WTC11 (cell line): ENCODE results near the gene ZGRF1.

Experiments used
- ETV6 ChIP-seq: sonication (generic); formaldehyde crosslinking; IDR thresholded peaks from 2 replicates; pipeline ENCODE4 v1.8.1; 2022; ENCODE audit warnings: mild to moderate bottlenecking, missing genetic modification reagents
- FOXK1 ChIP-seq: sonication (generic); formaldehyde crosslinking; IDR thresholded peaks from 2 replicates; pipeline ENCODE4 v1.8.0; 2022; ENCODE audit warnings: mild to moderate bottlenecking, moderate library complexity, missing genetic modification reagents
- GRHL2 ChIP-seq: fragments of 250-450 bp; sonication (Bioruptor Pico); IDR thresholded peaks from 2 replicates; pipeline ENCODE4 v1.8.0; 2022; ENCODE audit warnings: mild to moderate bottlenecking, moderate library complexity; ENCODE audit not compliant: insufficient replicate concordance, severe bottlenecking
- HMGXB4 ChIP-seq: sonication (generic); formaldehyde crosslinking; IDR thresholded peaks from 2 replicates; pipeline ENCODE4 v1.8.1; 2023; ENCODE audit warnings: mild to moderate bottlenecking, moderate library complexity, missing genetic modification reagents
- IRF2 ChIP-seq: sonication (generic); formaldehyde crosslinking; IDR thresholded peaks from 2 replicates; pipeline ENCODE4 v1.8.0; 2022; ENCODE audit warnings: low read depth, missing genetic modification reagents, borderline replicate concordance
- NR3C1 ChIP-seq: sonication (generic); formaldehyde crosslinking; conservative IDR thresholded peaks from 2 replicates; pipeline ENCODE4 v1.8.1; 2023; ENCODE audit warnings: low read depth, mild to moderate bottlenecking, missing genetic modification reagents
- TCF7 ChIP-seq: sonication (generic); formaldehyde crosslinking; IDR thresholded peaks from 2 replicates; pipeline ENCODE4 v1.8.0; 2022; ENCODE audit warnings: mild to moderate bottlenecking, low read depth, missing genetic modification reagents, moderate library complexity
- ZNF121 ChIP-seq: sonication (generic); formaldehyde crosslinking; IDR thresholded peaks from 2 replicates; pipeline ENCODE4 v1.8.0; 2023; ENCODE audit warnings: missing genetic modification reagents
- ZNF263 ChIP-seq: sonication (generic); formaldehyde crosslinking; IDR thresholded peaks from 2 replicates; pipeline ENCODE4 v1.8.1; 2022; ENCODE audit warnings: low read depth, mild to moderate bottlenecking, moderate library complexity, missing genetic modification reagents
- ZNF281 ChIP-seq: sonication (generic); formaldehyde crosslinking; IDR thresholded peaks from 2 replicates; pipeline ENCODE4 v1.8.0; 2023; ENCODE audit warnings: mild to moderate bottlenecking, missing genetic modification reagents
- TF ChIP-seq, protein P1 (sequence below): fragments of 200-600 bp; IDR thresholded peaks from 2 replicates; pipeline ENCODE4 v1.8.0; 2022; ENCODE audit warnings: antibody characterized with exemption
- TF ChIP-seq, protein P2 (sequence below): sonication (generic); formaldehyde crosslinking; IDR thresholded peaks from 2 replicates; pipeline ENCODE4 v1.8.0; 2022; ENCODE audit warnings: mild to moderate bottlenecking, missing genetic modification reagents
- TF ChIP-seq, protein P3 (sequence below): sonication (generic); formaldehyde crosslinking; conservative IDR thresholded peaks from 2 replicates; pipeline ENCODE4 v1.8.1; 2023; ENCODE audit warnings: mild to moderate bottlenecking, low read depth, missing genetic modification reagents, moderate library complexity

DNA sequence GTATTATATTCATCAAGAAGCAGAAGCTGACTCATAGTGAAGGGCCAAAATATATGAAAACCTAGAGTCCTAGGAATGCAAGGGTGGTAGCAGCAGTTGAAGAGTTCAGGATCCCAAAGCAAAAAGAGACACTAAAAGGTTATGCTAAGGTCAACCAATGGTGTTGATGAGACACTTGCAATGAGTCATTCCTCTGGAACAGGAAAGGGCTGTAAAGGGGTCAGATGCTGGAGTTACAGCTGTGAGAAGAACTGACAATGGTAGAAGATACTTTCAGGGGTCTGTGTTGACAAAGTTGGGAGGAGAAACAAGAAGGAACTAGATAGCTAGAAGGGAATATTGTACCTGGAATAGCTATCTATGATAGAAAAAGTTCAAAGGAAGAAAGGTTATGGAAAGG lies 47.5 kb downstream of the ZGRF1 start:
- TF ChIP-seq, protein P1, sequence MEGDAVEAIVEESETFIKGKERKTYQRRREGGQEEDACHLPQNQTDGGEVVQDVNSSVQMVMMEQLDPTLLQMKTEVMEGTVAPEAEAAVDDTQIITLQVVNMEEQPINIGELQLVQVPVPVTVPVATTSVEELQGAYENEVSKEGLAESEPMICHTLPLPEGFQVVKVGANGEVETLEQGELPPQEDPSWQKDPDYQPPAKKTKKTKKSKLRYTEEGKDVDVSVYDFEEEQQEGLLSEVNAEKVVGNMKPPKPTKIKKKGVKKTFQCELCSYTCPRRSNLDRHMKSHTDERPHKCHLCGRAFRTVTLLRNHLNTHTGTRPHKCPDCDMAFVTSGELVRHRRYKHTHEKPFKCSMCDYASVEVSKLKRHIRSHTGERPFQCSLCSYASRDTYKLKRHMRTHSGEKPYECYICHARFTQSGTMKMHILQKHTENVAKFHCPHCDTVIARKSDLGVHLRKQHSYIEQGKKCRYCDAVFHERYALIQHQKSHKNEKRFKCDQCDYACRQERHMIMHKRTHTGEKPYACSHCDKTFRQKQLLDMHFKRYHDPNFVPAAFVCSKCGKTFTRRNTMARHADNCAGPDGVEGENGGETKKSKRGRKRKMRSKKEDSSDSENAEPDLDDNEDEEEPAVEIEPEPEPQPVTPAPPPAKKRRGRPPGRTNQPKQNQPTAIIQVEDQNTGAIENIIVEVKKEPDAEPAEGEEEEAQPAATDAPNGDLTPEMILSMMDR = no peak
- TF ChIP-seq FOXK1 (CRISPR knock-in tag) = no peak
- no peak for TF ChIP-seq ETV6 (CRISPR knock-in tag)
- TF ChIP-seq ZNF121 (CRISPR knock-in tag) = no peak
- TF ChIP-seq NR3C1 (CRISPR knock-in tag) = no peak
- TF ChIP-seq IRF2 (CRISPR knock-in tag) = no peak
- TF ChIP-seq, protein P2, sequence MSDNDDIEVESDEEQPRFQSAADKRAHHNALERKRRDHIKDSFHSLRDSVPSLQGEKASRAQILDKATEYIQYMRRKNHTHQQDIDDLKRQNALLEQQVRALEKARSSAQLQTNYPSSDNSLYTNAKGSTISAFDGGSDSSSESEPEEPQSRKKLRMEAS (CRISPR knock-in tag) = no peak
- no peak for TF ChIP-seq TCF7 (CRISPR knock-in tag)
- no peak for TF ChIP-seq ZNF263 (CRISPR knock-in tag)
- TF ChIP-seq HMGXB4 = no peak
- TF ChIP-seq ZNF281 (CRISPR knock-in tag) = no peak
- TF ChIP-seq, protein P3, sequence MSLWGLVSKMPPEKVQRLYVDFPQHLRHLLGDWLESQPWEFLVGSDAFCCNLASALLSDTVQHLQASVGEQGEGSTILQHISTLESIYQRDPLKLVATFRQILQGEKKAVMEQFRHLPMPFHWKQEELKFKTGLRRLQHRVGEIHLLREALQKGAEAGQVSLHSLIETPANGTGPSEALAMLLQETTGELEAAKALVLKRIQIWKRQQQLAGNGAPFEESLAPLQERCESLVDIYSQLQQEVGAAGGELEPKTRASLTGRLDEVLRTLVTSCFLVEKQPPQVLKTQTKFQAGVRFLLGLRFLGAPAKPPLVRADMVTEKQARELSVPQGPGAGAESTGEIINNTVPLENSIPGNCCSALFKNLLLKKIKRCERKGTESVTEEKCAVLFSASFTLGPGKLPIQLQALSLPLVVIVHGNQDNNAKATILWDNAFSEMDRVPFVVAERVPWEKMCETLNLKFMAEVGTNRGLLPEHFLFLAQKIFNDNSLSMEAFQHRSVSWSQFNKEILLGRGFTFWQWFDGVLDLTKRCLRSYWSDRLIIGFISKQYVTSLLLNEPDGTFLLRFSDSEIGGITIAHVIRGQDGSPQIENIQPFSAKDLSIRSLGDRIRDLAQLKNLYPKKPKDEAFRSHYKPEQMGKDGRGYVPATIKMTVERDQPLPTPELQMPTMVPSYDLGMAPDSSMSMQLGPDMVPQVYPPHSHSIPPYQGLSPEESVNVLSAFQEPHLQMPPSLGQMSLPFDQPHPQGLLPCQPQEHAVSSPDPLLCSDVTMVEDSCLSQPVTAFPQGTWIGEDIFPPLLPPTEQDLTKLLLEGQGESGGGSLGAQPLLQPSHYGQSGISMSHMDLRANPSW (CRISPR knock-in tag) = no peak
- no peak for TF ChIP-seq GRHL2 (CRISPR knock-in tag)
